CD4-positive, alpha-beta T cell treated with Interleukin-12 subunit alpha and Interleukin-12 subunit beta, for 1 hour (primary cell): ENCODE measurements around the gene PTPRJ.
"Not testable (repeated sequence)": the region's sequence is repeated elsewhere in the genome, so short reads cannot be mapped to it uniquely, and the experiment has no call there.

Source experiments
- DNase-seq: peaks from one replicate; pipeline ENCODE4 v3.0.0-alpha.2; 2020

Gene PTPRJ

GRCh38 chr11:48019217-48019584, 38.8 kb downstream of the PTPRJ start:
- no peak for DNase-seq

GRCh38 chr11:48019595-48019994, 39.2 kb downstream of the PTPRJ start:
- no peak for DNase-seq

DNA sequence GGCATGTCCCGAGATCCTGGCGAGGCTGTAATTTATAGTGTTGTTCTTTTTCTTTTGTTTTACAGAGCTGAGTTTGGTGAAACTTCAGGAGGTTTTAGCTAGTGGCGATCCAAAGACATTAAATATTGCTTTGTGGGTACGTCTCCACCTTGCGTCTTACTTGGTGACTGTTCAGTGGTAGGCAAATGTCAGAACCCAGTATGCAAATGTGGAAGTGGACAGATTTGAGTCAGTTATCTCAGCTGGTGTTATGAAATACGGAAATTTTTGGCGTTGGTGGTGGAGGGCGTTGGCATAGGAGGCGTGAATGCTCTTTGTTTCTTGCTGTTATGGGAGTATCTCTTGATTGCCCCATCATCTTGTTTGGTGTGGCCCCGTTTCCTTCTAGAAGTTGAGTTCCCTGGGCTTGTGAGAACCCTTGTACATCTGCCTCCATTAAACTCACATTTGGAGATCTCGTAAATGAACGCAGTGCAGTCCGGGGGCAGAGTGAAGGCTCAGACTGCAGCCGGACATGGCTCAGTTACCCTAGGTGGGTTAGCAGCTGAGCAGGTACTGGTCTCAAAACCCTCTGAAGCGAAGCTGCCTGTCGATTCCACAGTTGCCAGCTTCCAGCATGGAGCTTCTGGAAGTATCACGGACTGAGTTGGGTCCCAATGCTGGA, 39.9 kb downstream of the PTPRJ start:
- peak; percentile 67 for DNase-seq

DNA sequence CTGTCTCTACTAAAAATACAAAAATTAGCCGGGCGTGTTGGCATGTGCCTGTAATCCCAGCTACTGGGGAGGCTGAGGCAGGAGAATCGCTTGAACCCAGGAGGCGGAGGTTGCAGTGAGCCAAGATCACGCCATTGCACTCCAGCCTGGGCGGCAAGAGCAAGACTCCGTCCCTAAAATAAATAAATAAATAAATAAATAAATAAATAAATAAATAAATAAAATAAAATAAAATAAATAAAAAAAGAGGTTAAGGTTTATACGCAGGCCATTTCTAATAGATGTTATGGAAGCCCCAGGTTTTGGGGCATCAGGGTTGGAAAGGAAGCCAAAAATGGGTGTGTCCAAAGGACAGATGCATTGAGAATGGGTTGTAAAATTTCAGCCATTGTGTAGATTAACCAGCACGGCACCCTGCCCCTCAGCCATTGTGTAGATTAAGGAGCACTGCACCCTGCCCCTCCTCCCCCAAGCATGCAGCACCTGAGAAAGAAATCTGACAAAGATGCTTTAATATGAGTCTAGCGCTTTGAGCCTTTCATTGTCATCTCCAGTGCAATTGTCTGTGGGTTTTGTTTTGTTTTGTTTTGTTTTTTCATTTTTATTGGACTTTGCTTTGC, 41.0 kb downstream of the PTPRJ start:
- DNase-seq: not testable (repeated sequence)

- DNase-seq: no peak
These were observed 42.1 kb downstream of the PTPRJ start for GRCh38 chr11:48022445-48022844.

DNA sequence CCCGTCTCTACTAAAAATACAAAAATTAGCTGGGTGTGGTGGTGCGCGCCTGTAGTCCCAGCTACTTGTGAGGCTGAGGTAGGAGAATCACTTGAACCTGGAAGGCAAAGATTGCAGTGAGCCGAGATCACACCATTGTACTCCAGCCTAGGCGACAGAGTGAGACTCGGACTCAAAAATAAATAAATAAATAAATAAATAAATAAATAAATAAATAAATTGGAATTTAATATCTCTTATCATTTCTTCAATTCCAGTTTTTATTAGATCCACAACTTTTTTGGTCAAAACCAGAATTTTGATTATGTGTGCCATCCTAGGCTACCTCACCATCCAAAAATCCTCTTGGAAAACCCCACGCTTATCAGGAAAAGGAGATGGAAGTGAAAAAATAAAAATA, 43.2 kb downstream of the PTPRJ start:
- not testable (repeated sequence) for DNase-seq

DNA sequence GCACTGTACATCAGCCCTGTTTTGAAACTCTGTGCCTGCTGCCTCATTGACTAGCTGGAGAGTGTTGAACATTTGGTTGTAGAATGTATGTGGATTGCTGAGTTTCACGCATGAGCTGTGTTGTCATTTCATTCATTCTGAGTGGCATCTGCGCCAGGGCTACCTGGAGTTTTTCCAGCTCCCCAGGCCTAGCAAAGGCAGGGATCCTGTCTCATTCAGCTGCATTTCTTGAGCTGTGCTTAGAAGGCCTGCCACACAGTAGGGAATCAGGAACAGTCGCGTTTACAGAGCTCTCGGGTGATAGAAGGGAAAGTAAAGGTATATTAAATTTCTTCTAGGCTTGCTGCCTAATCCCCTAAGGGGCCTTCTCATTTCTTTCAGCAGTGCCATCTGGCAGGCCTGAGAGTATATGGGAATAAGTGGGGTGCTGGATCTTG, 44.3 kb downstream of the PTPRJ start:
- DNase-seq: no peak

DNA sequence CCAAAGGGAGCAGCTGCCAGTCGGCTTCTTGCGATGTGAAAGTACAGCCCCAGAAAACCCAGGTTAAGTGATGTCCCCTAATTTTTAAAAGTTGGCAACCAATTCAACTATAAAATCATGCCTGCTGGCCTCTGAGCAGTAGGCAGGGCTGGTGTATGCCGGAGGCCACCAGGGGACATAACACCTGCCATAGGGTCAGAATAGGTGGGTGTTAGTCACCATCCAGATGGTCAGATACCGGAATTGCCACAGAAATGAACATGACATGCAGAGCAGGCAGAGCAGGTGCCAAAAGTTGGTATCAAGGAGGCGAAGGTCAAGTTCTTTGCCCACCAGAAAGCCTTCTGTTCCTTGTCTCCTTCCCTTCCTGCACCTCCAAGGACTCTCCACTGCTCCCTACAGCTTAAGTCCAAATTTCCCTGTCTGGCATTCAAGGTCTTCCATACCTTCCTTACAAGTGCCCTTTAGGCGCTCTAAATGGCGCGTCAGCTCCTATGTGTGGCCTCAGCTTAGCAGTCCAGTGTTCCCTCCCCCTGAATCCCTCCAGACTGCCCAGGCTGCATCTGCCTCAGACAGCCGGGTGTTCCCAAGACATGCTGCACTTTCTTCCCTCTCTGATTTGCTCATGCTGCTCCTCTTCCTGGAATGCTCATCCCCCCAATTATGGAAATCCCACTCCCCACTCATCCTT, 45.1 kb downstream of the PTPRJ start:
- DNase-seq: no peak

DNA sequence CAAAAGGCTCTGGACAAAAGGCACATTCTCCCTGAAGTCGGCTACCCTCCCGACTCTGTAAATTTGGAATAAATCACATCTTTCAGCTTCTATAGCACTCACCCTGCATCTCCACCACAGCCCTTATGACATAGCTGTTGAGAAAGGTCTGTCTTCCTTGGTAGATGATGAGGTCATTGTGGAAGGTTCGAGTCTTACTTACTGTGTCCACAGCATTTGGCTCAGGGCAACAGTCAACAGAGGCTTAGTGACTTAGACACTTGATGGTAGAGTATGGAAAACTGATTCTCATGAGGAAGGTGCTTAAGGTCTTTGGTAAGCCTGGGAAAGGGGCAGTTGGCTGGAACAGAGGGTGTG, 45.6 kb downstream of the PTPRJ start:
- no peak for DNase-seq

DNA sequence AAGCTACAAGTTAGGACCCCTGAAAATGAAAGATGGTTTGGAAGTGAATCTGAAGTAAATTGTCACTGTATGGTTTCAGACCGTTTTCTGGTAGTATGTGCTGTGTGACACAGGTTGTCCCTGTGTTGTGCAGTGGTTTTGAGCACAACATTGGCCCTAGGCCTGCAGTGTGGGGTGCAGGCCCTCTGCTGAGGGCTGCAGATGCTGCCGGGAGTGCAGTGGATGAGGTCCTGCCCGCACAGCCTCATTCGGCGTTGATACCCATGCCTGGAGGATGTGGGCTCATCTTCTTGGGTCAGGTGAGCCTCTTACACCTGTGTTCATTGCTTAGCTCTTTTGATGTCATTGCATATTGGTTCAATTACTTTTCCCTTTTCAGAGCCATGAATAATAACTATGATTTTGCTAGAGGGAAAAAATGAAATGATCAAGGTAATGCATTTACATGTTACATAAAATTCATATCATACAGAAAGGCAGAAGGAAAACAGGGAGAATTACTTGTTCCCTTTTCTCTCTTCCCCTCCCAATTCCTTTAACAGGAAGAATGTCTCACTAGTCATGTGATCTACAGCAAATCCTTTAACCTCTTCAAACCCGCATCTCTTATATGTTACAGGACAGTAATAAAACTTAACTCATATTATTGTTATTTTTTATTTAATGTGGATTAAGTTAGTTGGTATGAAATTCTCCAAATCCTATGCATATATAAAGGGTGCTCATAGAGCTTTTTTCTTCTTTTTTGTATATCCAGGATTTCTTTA, 48.7 kb downstream of the PTPRJ start:
- DNase-seq: peak; percentile 46

DNA sequence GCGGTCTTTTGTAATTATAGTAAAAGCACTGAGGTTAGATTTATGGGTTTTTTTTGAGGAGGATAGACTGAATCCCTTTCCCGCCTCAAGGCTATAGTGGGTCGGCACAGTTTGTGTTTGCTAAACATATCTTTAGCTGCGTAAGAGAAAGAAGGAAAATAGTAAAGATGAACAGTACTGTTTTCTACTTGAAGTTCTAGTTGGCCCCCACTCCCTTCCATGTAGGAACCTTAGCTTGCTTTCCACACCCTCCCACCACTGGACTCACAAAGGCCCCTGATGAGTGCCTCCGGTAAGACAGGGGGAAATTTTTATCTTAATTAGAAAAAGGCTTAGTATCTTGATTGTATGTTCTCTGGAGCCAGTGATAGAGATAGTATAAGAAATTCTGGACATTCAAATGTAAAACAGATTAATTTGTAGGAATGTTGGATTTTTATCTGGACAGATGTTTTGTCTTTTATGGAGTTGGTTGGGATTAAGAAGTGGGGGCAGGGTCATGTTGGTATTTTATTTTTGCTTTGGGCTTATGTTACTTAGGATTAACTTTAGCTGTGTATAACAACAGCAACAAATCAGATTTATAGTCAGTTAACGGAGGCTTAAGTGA, 49.4 kb downstream of the PTPRJ start:
- no peak for DNase-seq

- no peak for DNase-seq
These were observed 51.2 kb downstream of the PTPRJ start for GRCh38 chr11:48031602-48032001.

GRCh38 chr11:48032721-48033120, 52.4 kb downstream of the PTPRJ start:
- no peak for DNase-seq

DNA sequence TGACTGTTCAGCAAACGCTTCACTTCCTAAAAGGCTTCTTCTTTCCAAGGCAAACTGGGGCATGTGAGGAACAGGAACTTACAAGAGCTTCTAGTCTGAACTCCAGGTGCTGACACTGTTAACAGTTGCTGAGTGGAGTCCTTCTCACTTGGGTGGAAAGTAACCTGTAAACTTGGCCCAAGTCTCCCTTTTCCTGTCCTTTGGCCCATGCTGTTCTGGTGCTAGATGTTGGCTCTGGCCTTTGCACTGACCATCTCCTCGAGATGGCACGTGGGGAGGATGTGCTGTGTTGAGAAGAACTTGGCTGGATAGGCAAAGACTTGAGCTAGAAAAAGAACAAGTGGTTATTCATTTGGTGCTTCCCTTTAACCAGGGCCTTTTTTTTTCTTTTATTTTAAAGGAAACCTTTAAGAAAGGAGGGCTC, 53.6 kb downstream of the PTPRJ start:
- no peak for DNase-seq

- no peak for DNase-seq
These were observed 54.8 kb downstream of the PTPRJ start for GRCh38 chr11:48034926-48035871.

- no peak for DNase-seq
These were observed 55.7 kb downstream of the PTPRJ start for GRCh38 chr11:48036011-48036410.

- no peak for DNase-seq
These were observed 56.1 kb downstream of the PTPRJ start for GRCh38 chr11:48036466-48036865.

DNA sequence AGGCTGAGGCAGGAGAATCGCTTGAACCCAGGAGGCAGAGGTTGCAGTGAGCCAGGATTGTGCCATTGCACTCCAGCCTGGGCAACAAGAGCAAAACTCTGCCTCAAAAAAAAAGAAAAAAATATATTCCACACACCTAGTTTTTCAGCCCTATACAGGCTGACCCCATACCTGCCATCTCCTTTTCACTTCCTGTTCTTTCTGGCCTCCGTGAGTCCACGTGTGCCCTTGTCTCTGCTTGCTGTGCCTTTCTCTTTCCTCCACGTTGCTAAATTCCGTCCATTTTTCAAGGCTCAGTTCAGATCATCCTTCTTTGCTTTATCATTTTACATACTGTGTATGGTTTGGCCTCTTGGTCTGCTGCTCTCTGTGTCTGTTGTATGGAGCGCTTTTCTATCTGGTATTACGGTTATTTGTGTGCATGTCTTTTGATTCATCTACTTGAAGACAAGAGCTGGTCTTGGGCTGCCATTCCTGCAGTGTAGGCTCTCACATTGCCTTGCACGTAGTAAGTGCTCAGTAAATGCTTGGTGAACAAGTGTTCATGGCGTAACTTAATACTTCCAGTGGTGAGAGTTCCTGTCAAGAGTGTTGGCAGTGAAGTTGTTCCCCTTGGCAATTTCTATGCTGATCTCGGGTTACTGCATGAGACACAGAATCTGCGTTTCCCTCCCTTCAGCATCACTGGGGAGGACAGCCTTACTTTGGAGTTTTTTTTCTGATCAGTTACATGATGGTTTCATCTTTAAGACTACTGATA, 57.5 kb downstream of the PTPRJ start:
- DNase-seq: no peak

- no peak for DNase-seq
These were observed 60.6 kb downstream of the PTPRJ start for GRCh38 chr11:48040830-48041444.

DNA sequence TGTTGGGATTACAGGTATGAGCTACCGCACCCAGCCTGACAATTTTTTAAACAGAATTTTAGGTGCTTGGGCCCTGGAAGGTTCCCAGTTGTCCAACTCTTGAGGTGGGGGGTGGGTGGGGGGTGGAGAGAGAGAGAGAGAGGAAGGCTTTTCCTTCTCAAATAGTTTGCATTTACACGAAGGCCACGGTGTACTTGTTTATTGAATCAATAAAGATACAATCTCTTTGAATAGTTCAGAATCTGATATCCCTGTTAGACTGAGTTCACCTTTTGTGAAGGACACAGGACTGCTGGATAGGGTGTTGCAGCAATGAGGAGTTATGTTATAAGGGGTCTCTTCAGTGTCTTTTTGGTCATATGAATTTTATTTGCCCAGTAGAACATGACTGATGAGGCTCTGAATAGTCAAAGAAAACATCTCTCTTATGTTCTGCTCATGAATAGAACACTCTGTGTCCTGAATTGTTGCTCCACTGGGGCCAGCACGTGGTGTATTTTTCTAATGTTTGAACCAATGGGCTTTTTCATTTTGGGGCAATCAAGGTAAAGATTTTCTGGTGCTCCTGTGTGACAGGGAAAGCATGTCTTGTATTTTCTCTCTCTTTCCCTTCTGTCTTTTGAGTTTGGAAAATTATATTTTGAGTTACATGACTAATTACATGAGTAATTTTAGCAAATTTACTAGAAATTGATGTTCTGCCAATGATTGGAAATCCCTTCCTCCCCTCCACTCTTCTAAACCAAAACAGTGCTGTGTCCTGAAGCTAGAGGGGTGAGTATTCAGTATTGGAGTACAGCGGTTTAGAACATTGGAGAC, 61.7 kb downstream of the PTPRJ start:
- no peak for DNase-seq
